ENCODE measurements around the gene CAPN2.

Gene CAPN2

GRCh38 chr1:223712194-223712849 is at the start of gene CAPN2:
TSS of gene CAPN2 (plus strand) at chr1:223712539. CDS start at chr1:223712641, 102 bp downstream.
- peak; percentile 48 for DNase-seq

- no peak for DNase-seq
Observed at GRCh38 chr1:223662943-223663342, 49.4 kb upstream of the CAPN2 start.

GRCh38 chr1:223664106-223664505 is 48.2 kb upstream of the CAPN2 start:
- no peak for DNase-seq

GRCh38 chr1:223665592-223666312 is 46.6 kb upstream of the CAPN2 start, which contains the start of gene CAPN8:
TSS of gene CAPN8 (minus strand) at chr1:223665701. CDS start at chr1:223665646, 55 bp downstream.
- DNase-seq = no peak

GRCh38 chr1:223667484-223668182 is 44.7 kb upstream of the CAPN2 start:
- DNase-seq = no peak

DNA sequence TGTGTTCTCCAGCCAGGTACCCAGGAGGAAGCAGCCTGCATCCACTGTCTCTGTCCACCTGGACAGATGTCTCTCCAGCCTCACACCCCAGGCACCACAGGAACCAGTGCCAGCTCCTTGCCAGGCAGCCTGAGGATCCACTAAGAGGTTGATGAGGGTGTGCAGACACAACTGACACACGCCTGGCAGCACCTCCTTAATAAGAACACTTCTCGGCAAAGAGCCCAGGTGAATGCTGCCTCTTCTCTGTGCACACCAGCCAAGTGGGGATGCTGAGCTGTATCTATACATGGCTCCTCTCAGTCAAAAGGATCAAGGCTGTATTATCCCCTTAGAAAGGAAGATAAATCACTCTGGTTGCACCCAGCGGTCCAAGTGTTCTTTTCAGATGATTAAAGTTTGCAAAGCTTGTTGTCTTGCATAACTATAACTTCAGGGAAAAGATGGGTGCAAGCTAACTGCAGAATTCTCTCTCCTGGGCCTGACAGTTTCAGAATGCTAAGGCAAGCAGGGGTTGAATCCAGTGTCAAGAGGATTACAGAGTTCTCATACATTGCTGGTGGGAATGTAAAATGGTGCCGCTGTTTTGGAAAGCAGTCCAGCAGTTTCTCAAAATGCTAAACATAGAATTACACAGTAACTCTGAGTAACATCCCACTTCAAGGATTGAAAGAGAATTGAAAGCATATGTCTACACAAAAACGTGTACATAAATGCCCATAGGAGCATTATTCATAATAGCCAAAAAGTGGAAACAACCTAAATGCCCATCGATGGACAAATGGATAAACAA is 43.1 kb upstream of the CAPN2 start:
- DNase-seq = no peak

GRCh38 chr1:223670458-223671159 is 41.7 kb upstream of the CAPN2 start:
- DNase-seq = no peak

DNA sequence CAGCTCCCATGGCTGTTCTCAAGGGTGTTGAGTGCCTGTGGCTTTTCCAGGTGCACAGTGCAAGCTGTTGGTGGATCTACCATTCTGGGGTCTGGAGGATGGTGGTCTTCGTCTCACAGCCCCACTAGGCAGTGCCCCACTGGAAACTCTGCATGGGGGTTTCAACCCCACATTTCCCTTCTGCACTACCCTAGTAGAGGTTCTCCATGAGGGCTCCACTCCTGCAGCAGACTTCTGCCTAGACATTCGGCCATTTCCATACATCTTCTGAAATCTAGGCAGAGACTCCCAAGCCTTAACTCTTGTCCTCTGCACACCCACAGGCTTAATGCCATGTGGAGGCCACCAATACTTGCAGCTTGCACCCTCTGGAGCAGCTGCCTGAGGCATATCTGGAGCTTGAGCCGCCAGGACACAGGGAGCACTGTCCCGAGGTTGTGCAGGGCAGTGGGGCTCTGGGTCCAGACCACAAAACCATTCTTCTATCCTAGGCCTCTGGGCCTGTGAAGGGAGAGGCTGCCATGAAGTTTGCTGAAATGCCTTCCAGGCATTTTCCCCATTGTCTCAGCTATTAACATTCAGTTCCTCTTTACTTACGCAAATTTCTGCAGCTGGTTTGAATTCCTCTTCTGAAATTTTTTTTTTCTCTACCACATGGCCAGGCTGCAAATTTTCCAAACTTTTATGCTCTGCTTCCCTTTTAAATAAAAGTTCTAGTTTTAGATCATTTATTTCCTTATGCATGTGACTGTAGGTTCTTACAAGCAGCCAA is 38.0 kb upstream of the CAPN2 start:
- DNase-seq = no peak

DNA sequence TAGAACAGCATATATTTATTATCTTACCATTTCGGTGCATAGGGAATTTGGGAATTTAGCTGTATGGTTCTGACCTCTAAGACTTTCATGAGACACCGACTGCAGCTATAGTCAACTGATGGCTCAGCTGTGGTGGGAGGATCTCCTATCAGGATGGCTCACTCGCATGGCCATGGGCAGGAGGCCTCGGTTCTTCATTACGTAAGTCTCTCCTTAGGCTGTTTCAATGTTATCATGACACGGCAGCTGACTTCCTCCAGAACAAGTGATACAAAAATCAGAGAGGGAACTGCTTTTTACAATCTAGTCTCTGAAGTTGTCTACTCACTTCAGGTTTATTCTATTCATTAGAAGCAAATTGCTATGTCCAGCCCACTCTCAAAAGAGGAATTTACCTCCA is 33.5 kb upstream of the CAPN2 start:
- no peak for DNase-seq

DNA sequence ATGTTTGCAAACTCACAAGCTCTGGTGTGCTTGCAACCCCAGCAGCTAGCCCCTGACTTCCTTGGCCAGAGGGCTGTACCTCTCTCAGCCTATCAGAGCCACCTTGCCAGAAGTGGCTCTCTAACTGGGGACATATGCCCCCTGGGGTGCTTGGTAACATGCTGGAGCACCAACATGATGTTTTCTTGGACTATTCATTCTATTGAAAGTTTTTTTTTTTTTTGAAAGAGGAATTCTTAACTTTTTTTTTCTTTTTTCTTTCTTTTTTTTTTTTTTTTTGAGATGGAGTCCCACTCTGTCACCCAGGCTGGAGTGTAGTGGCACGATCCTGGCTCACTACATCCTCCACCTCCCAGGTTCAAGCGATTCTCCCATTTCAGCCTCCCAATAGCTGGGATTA is 32.2 kb upstream of the CAPN2 start:
- no peak for DNase-seq

DNA sequence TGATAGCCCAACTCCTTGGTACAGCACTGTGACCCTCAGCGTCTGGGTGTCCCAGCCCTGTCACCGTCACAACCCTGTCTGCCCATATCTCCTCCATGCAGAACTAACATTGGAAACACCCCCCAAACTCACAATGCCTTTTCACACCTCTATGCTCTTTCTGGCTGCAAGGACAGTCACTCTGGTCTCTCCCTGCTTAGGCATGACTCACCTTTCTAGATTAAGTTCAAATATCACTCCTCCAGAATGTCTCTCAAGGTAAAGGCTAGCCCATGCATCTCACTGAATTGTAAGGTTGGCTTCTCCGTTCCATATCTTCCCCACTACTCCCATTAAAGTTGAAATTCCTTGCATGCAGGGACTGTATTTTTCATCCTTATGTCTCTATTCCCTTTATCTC is 29.8 kb upstream of the CAPN2 start:
- no peak for DNase-seq

GRCh38 chr1:223683586-223684487 is 28.5 kb upstream of the CAPN2 start:
- peak; percentile 44 for DNase-seq

DNA sequence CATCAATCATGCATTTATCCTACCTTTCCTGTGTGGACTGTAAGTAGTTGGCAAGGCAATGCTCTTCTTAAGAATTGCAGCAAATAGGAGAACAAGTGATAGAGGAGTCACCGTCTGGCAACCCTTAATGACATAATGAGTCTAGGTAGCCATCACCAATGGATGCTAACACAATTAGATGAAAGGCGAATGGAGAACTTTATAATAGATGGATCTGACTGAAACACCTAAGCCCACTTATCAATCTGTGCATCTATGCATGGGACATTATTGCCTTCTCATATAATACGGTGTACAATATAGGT is 27.9 kb upstream of the CAPN2 start:
- no peak for DNase-seq

DNA sequence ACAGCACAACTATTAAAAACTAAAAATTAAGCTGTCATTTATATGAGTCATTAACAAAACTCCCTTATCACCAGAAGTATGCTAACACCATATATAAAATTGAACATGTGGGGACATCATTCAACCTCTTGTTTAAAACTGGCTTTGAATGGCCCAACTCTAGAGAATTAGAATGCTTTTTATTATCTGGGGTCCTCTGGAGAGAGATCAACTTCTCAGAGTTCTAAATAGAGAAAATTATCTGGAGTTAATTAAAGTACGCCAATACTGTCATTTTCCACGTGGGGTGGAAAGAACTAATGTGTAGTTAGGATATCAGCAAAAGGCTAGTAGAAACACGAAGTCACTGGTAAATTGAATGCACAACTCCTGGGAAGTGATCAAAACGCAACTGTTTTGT is 21.2 kb upstream of the CAPN2 start:
- no peak for DNase-seq

DNA sequence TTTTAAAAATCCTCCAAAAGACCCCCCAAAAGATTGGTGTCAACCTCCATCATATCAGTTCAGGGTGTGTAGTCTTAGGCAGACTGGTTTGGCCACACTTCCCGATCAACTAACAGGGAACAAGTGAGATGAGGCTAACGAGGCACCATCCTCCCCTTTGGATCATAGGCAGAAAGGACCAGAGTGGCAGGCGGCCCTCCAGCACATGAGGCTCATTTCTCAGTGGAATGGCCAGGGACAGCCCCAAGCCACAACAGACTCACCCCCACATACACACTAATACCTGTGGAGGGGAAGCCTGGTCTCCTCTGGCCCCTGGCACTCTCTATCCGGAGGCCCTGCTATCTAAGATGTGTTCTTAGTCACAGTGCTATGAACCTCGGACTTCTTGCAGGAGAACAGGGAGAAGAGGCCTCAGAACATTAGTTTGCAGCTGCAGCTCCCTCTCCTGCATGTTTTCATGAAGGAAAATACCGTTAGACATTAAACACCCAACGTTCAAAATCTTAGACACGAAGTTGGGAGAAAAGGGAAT is 17.3 kb upstream of the CAPN2 start:
- no peak for DNase-seq

- no peak for DNase-seq
Observed at GRCh38 chr1:223695941-223696340, 16.4 kb upstream of the CAPN2 start.

DNA sequence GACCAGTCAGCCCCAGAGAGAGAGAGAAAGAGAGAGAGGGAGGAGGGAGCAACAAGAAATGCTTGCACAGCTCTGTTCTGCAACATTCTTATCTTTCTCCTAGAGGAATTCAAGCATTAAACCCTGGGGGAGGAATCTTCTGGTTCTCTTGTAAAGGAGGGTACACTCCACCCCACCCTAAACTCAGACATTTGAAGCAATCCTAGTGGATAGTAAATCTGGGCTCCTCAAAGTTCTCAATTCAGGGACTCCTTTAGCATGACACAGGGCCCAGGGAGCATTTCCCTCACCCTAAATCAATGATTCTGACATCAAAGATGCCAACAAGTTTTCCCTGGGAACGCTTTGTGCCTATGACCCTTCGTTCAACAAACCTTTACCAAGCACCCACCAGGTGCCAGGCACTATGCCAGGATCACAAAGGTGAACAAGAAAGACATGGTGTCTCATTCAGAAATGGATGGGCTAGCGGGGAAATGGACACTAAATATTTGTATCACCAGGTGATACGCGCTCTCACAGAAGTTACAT is 11.9 kb upstream of the CAPN2 start:
- no peak for DNase-seq

GRCh38 chr1:223700942-223701637 is 11.2 kb upstream of the CAPN2 start:
- DNase-seq = no peak

Measured in stimulated activated CD4-positive, alpha-beta T cell treated with anti-CD3 and anti-CD28 coated beads, Interleukin-12 subunit alpha, Interleukin-12 subunit beta, amount 100 ng/mL, for 4 hours (primary cell).